ENCODE measurements around the gene KCNJ3. TPM values are rescaled to one million over a fixed set of nuclear protein-coding genes. Genes with fewer than 3 reads are reported as not detected.

The KCNJ3 gene
- total RNA-seq, 1 experiment from 2014 or later = 0.31 TPM

DNA sequence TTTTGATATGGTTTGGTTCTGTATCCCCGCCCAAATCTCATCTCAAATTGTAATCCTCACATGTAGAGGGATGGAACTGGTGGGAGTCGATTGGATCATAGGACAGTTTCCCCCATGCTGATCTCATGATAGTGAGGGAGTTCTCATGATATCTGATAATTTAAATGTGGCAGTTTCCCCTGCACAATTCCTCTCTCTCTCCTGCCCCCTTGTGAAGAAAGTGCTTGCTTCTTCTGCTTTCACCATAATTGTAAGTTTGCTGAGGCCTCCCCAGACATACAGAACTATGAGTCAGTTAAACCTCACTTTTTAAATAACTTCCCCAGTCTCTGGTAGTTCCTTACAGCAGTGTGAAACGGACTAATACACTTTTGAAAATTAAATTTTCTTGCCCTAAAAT lies 12.3 kb upstream of the KCNJ3 start (continued):
- no peak for TF ChIP-seq JAZF1 (CRISPR knock-in tag; IDR thresholded peaks at IDR 0.05)

DNA sequence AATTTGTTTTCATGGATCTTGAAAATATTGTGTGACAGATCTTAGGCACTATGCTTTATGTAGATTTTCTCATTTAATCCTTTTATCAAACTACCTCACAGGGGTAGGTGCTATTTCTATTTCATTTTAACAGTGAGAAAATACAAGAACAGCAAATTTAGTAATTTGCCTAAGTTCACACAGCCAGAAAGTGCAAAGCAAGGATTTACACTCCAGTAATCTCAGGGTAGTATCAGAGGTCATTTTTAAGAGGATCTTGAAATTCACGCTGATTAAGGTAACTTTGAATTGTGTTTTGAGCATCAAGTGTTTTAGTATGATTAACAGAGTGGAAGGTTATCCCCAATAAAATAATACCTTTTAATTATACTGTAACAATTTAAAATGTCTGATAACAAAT lies 10.1 kb upstream of the KCNJ3 start:
- ChIA-PET POLR2A (no interaction called here), CTCF (interaction anchor here (1.2 kb wide), 1 partner anchor 9 kb away, joined by 4 read pairs; no protein-coding TSS in a partner anchor)
- TF ChIP-seq, protein P1, sequence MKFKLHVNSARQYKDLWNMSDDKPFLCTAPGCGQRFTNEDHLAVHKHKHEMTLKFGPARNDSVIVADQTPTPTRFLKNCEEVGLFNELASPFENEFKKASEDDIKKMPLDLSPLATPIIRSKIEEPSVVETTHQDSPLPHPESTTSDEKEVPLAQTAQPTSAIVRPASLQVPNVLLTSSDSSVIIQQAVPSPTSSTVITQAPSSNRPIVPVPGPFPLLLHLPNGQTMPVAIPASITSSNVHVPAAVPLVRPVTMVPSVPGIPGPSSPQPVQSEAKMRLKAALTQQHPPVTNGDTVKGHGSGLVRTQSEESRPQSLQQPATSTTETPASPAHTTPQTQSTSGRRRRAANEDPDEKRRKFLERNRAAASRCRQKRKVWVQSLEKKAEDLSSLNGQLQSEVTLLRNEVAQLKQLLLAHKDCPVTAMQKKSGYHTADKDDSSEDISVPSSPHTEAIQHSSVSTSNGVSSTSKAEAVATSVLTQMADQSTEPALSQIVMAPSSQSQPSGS (CRISPR knock-in tag; IDR thresholded peaks at IDR 0.05; ENCODE audit: borderline replicate concordance, low read depth) = no peak
- TF ChIP-seq, protein P2, sequence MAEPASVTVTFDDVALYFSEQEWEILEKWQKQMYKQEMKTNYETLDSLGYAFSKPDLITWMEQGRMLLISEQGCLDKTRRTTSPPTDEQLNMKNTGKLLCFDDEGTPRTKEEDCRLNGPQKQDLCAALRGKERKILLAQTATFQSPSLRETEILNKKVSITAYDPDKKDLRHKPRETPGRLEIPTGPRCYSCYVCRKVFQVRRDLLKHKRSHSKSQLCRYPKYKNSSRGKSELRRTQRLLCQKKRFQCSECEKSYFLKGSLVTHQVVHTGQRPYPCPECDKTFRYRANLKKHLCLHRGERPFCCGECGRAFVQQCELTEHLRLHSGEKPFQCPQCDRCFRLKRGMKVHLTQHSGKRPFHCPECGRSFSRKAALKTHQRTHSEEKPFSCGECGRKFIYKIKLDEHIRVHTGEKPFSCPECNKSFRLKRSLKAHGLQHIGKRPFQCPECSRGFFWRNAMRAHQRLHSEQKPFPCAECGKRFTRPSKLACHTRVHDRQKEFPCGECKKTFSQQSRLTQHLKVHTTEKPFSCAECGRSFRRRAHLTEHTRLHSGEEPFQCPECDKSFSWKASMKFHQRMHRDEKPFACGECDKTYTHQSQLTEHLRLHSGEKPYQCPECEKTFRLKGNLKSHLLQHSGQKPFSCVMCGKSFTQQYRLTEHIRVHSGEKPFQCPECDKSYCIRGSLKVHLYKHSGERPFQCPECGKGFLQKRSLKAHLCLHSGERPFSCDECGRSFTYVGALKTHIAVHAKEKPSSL (CRISPR knock-in tag; conservative IDR thresholded peaks at IDR 0.05) = no peak
- Mint-ChIP-seq H3K4me1 (no peaks in the 10 kb centered on the region), H3K4me3 (no peak overlapping the region), H3K27me3 (ENCODE audit: low read depth) (no peaks in the 10 kb centered on the region), H3K9me3 (no peaks in the 10 kb centered on the region), H3K27ac (no peak overlapping the region), H3K36me3 (no peaks in the 10 kb centered on the region)
- DNase-seq (ENCODE audit: low spot score) (no peak), ATAC-seq (no peak)

DNA sequence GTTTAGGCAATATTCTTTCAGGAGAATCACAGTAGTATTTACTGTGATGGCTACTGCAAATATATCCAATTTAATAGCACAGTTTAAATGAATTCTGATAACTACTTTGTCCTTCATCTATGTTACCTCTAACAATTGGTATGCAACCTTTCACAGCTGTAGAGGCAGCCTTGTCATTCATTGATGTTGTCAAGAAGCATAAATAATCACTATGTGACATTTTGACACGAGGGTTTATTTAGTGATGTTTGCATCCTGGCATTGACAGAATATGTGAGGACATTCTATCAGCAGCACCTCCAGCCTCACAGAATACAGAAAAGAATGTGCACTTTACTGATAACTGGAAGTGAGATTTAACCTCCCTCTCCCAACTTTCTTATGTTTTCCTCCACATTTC lies 9.3 kb upstream of the KCNJ3 start:
- TF ChIP-seq ZNF219 (CRISPR knock-in tag; IDR thresholded peaks at IDR 0.05; ENCODE audit: borderline replicate concordance) = no peak
- no peak for TF ChIP-seq ESRRA (CRISPR knock-in tag; IDR thresholded peaks at IDR 0.05; ENCODE audit: borderline replicate concordance)
- TF ChIP-seq, protein P3, sequence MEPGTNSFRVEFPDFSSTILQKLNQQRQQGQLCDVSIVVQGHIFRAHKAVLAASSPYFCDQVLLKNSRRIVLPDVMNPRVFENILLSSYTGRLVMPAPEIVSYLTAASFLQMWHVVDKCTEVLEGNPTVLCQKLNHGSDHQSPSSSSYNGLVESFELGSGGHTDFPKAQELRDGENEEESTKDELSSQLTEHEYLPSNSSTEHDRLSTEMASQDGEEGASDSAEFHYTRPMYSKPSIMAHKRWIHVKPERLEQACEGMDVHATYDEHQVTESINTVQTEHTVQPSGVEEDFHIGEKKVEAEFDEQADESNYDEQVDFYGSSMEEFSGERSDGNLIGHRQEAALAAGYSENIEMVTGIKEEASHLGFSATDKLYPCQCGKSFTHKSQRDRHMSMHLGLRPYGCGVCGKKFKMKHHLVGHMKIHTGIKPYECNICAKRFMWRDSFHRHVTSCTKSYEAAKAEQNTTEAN (CRISPR knock-in tag; IDR thresholded peaks at IDR 0.05) = no peak
- no peak for TF ChIP-seq EMX1 (CRISPR knock-in tag; IDR thresholded peaks at IDR 0.05)
- TF ChIP-seq NFATC4 (CRISPR knock-in tag; IDR thresholded peaks at IDR 0.05) = no peak
- TF ChIP-seq, protein P4, sequence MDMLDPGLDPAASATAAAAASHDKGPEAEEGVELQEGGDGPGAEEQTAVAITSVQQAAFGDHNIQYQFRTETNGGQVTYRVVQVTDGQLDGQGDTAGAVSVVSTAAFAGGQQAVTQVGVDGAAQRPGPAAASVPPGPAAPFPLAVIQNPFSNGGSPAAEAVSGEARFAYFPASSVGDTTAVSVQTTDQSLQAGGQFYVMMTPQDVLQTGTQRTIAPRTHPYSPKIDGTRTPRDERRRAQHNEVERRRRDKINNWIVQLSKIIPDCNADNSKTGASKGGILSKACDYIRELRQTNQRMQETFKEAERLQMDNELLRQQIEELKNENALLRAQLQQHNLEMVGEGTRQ (CRISPR knock-in tag; IDR thresholded peaks at IDR 0.05) = no peak
- TF ChIP-seq, protein P5, sequence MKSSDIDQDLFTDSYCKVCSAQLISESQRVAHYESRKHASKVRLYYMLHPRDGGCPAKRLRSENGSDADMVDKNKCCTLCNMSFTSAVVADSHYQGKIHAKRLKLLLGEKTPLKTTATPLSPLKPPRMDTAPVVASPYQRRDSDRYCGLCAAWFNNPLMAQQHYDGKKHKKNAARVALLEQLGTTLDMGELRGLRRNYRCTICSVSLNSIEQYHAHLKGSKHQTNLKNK (CRISPR knock-in tag; IDR thresholded peaks at IDR 0.05) = no peak
- no peak for TF ChIP-seq FOXJ3 (CRISPR knock-in tag; IDR thresholded peaks at IDR 0.05; ENCODE audit: borderline replicate concordance)
- TF ChIP-seq TEAD4 (CRISPR knock-in tag; IDR thresholded peaks at IDR 0.05) = no peak
- no peak for TF ChIP-seq ZNF423 (CRISPR knock-in tag; IDR thresholded peaks at IDR 0.05)
- TF ChIP-seq, protein P6, sequence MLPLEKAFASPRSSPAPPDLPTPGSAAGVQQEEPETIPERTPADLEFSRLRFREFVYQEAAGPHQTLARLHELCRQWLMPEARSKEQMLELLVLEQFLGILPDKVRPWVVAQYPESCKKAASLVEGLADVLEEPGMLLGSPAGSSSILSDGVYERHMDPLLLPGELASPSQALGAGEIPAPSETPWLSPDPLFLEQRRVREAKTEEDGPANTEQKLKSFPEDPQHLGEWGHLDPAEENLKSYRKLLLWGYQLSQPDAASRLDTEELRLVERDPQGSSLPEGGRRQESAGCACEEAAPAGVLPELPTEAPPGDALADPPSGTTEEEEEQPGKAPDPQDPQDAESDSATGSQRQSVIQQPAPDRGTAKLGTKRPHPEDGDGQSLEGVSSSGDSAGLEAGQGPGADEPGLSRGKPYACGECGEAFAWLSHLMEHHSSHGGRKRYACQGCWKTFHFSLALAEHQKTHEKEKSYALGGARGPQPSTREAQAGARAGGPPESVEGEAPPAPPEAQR (CRISPR knock-in tag; IDR thresholded peaks at IDR 0.05) = no peak
- ChIA-PET POLR2A (no interaction called here), CTCF (no interaction called here)
- Mint-ChIP-seq H3K4me3 (no peak overlapping the region), H3K27ac (no peak overlapping the region), H3K4me1 (no peaks in the 10 kb centered on the region), H3K36me3 (no peaks in the 10 kb centered on the region), H3K27me3 (ENCODE audit: low read depth) (no peaks in the 10 kb centered on the region), H3K9me3 (no peaks in the 10 kb centered on the region)
- ATAC-seq = no peak
- no peak for DNase-seq (ENCODE audit: low spot score)

All from WTC11 (cell line).